Measurements from ENCODE around the gene R3HDM2.

- no peak for TF ChIP-seq CTCF (conservative IDR thresholded peaks at IDR 0.05; ENCODE audit: low read depth, low read length)
- TF ChIP-seq EZH2 (IDR thresholded peaks at IDR 0.05; ENCODE audit: borderline replicate concordance, low read depth, low read length, poor library complexity, severe bottlenecking), result no peak
These were observed 159.8 kb downstream of the R3HDM2 start for GRCh38 chr12:57270966-57271470.

All from A673 (cell line).